Keratinocyte (primary cell): ENCODE data around the gene ACVR1. TPM values are rescaled to one million over a fixed set of nuclear protein-coding genes. Genes with fewer than 3 reads are reported as not detected.

Experiments used
- DNase-seq: peaks from one replicate; pipeline ENCODE4 v3.0.0-alpha.2; 2011; ENCODE audit warnings: low read depth, missing footprints, low spot score
- FAIRE-seq: peaks from 2 replicates; lab custom pipeline; 2011; peaks lifted over from hg19 to GRCh38; lab: Jason Lieb, UNC
- H2AFZ ChIP-seq: 2 replicates; pipeline ENCODE4 v1.6.0; 2012; ENCODE audit warnings: low read length, control low read depth, inconsistent platforms; ENCODE audit not compliant: control insufficient read depth
- H3K27ac ChIP-seq: 2 replicates; pipeline ENCODE4 v1.5.1; 2011; ENCODE audit warnings: low read length; ENCODE audit not compliant: control insufficient read depth, insufficient read depth
- H3K27me3 ChIP-seq: 3 replicates; pipeline ENCODE4 v1.6.0; 2011; ENCODE audit warnings: low read length; ENCODE audit not compliant: control insufficient read depth, insufficient read depth; ENCODE audit errors: extremely low read depth
- H3K36me3 ChIP-seq, 2 experiments: 2 replicates in 1 of 2; 3 replicates in 1 of 2; pipeline ENCODE4 v1.5.1; 2011; ENCODE audit warnings: low read length in 2 of 2, mild to moderate bottlenecking in 1 of 2; ENCODE audit not compliant: control insufficient read depth in 2 of 2, insufficient read depth in 2 of 2; ENCODE audit errors: extremely low read depth in 1 of 2
- H3K4me1 ChIP-seq: 3 replicates; pipeline ENCODE4 v1.5.1; 2011; ENCODE audit warnings: low read length; ENCODE audit not compliant: control insufficient read depth, insufficient read depth; ENCODE audit errors: extremely low read depth
- H3K4me2 ChIP-seq: 3 replicates; pipeline ENCODE4 v1.6.0; 2011; ENCODE audit warnings: low read depth, low read length; ENCODE audit not compliant: control insufficient read depth, insufficient read depth; ENCODE audit errors: extremely low read depth
- H3K4me3 ChIP-seq, 3 experiments: fragments of 200-600 bp in 1 of 3; sonication (generic) in 1 of 3; 2 replicates in 2 of 3; 3 replicates in 1 of 3; pipeline ENCODE4 v1.5.1; 2011 to 2016; ENCODE audit warnings: low read length in 3 of 3, mild to moderate bottlenecking in 3 of 3, control low read depth in 2 of 3, inconsistent platforms in 1 of 3, low read depth in 1 of 3, mixed read lengths in 1 of 3, mixed run types in 1 of 3, moderate library complexity in 1 of 3; ENCODE audit not compliant: control insufficient read depth in 2 of 3, insufficient read depth in 2 of 3; ENCODE audit errors: extremely low read depth in 1 of 3
- H3K79me2 ChIP-seq: 2 replicates; pipeline ENCODE4 v1.6.0; 2012; ENCODE audit warnings: low read length; ENCODE audit not compliant: control insufficient read depth, insufficient read depth
- H3K9ac ChIP-seq: 3 replicates; pipeline ENCODE4 v1.6.0; 2011; ENCODE audit warnings: low read length; ENCODE audit not compliant: control insufficient read depth, insufficient read depth; ENCODE audit errors: extremely low read depth
- H3K9me1 ChIP-seq: 3 replicates; pipeline ENCODE4 v1.6.0; 2011; ENCODE audit warnings: low read length; ENCODE audit not compliant: control insufficient read depth, insufficient read depth; ENCODE audit errors: extremely low read depth
- H3K9me3 ChIP-seq: 2 replicates; pipeline ENCODE4 v1.5.1; 2012; ENCODE audit warnings: low read depth, low read length; ENCODE audit not compliant: control insufficient read depth
- H4K20me1 ChIP-seq: 3 replicates; pipeline ENCODE4 v1.6.0; 2011; ENCODE audit warnings: low read length; ENCODE audit not compliant: control insufficient read depth, insufficient read depth; ENCODE audit errors: extremely low read depth
- EZH2 ChIP-seq: IDR thresholded peaks from one replicate; pipeline ENCODE4 v1.6.1; 2012; ENCODE audit warnings: inconsistent platforms, mild to moderate bottlenecking, low read length, moderate library complexity
- dilution Hi-C: fragments of 300-500 bp; cut with MboI; formaldehyde crosslinking; loops from one replicate; pipeline ENCODE4 v1.7.0; 2020; ENCODE audit warnings: low sequenced_read_pairs; ENCODE audit not compliant: extremely low pct_ligation_motif_present
- polyA plus RNA-seq, 5 experiments: library from polyadenylated mRNA; depleted of rRNA in 3 of 5; stranded (reverse) in 3 of 5; stranded (forward) in 1 of 5; unstranded in 1 of 5; fragments of >200 nt; gene quantifications; 1 replicate in 1 of 5; 2 replicates in 3 of 5; 3 replicates in 1 of 5; pipeline versions ENCODE4 v1.2.1 to v1.2.3, GENCODE V29; 2011 to 2012; ENCODE audit warnings: missing spikeins in 2 of 5, low read depth in 1 of 5, low replicate concordance in 1 of 5
- TF ChIP-seq, protein P1 (sequence below), 3 experiments: IDR thresholded peaks in 1 of 3; conservative IDR thresholded peaks in 1 of 3; optimal IDR thresholded peaks in 1 of 3; 2 replicates in 2 of 3; 3 replicates in 1 of 3; pipeline versions ENCODE3 to v1.5.1; 2011; ENCODE audit warnings: low read length in 3 of 3, mild to moderate bottlenecking in 3 of 3, moderate library complexity in 2 of 3, control low read depth in 1 of 3, inconsistent platforms in 1 of 3; ENCODE audit not compliant: insufficient read depth in 2 of 3; ENCODE audit errors: extremely low read depth in 1 of 3

ACVR1 gene
- polyA plus RNA-seq, 1 donor (not counting 4 experiments of a cell fraction or from before 2014, with no cell fraction given) = 30.8 TPM

DNA sequence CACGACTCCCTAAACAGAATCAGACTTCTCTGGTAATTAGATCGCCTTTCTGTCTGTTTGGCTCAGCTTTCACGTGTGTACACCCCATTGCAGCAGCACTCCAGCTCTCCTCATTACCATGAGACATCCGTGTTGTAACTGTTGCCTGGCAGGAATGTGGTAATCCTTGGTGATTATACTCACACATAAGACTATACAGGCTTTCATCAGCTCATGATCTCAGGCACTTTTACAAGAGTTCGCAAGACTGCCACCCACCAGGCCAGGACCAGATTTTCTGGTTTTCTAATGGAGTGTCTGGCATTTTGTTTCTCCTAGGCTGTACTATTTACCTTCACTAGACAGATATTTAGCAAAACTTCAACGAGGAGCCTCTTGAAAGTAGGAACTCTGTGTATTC lies 50.2 kb downstream of the ACVR1 start:
- dilution Hi-C loops = no loop called here

DNA sequence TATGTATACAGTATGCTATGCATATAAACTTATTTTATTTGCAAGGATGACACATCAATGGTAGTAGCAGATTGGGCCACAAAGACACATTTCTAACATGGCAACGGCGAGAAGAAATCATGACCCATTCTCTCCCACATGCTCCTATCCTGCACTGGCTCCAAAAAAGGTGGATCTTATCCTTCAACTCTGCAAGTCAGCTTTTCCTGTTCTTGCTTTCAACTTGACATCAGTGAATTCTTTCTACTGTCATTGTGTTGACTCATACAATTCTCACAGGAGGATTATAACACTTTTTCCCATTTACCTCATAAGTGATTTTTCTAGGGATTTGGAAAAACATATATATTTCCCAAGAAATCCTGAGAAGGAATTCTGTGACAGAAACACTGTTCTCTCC lies 53.1 kb downstream of the ACVR1 start:
- dilution Hi-C loops = no loop called here
- H3K79me2 ChIP-seq = peaks cover 7% of the 10 kb centered on the region

More for the DNA sequence above, 50.2 kb downstream of the ACVR1 start:
- Histone ChIP-seq H3K4me2 (peak overlapping the region; percentile 18), H3K9ac (peak overlapping the region; percentile 17), H3K79me2 (peaks cover 18% of the 10 kb centered on the region), H3K36me3 (no peaks in the 10 kb centered on the region), H3K4me3 (no peak overlapping the region), H3K9me3 (no peaks in the 10 kb centered on the region), H4K20me1 (no peaks in the 10 kb centered on the region), H2AFZ (peak overlapping the region; percentile 34), H3K4me1 (peaks cover 14% of the 10 kb centered on the region), H3K9me1 (no peaks in the 10 kb centered on the region), H3K27me3 (no peaks in the 10 kb centered on the region), H3K27ac (peak overlapping the region; percentile 70)
- FAIRE-seq (no peak), DNase-seq (no peak)
- TF ChIP-seq, protein P1, sequence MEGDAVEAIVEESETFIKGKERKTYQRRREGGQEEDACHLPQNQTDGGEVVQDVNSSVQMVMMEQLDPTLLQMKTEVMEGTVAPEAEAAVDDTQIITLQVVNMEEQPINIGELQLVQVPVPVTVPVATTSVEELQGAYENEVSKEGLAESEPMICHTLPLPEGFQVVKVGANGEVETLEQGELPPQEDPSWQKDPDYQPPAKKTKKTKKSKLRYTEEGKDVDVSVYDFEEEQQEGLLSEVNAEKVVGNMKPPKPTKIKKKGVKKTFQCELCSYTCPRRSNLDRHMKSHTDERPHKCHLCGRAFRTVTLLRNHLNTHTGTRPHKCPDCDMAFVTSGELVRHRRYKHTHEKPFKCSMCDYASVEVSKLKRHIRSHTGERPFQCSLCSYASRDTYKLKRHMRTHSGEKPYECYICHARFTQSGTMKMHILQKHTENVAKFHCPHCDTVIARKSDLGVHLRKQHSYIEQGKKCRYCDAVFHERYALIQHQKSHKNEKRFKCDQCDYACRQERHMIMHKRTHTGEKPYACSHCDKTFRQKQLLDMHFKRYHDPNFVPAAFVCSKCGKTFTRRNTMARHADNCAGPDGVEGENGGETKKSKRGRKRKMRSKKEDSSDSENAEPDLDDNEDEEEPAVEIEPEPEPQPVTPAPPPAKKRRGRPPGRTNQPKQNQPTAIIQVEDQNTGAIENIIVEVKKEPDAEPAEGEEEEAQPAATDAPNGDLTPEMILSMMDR (optimal IDR thresholded peaks at IDR 0.05 in 1 of 3, IDR thresholded peaks at IDR 0.05 in 1 of 3, conservative IDR thresholded peaks at IDR 0.05 in 1 of 3; ENCODE audit: extremely low read depth in 1 of 3, insufficient read depth in 2 of 3, low read length in 3 of 3) = no peak
- TF ChIP-seq EZH2 = no peak

More for the DNA sequence above, 53.1 kb downstream of the ACVR1 start:
- H3K4me2 ChIP-seq = no peak overlapping the region
- no peak overlapping the region for H2AFZ ChIP-seq
- no peak overlapping the region for H3K4me3 ChIP-seq
- TF ChIP-seq EZH2 = no peak
- TF ChIP-seq, protein P1 (optimal IDR thresholded peaks at IDR 0.05 in 1 of 3, IDR thresholded peaks at IDR 0.05 in 1 of 3, conservative IDR thresholded peaks at IDR 0.05 in 1 of 3; ENCODE audit: extremely low read depth in 1 of 3, insufficient read depth in 2 of 3, low read length in 3 of 3) = no peak
- H3K27me3 ChIP-seq = no peaks in the 10 kb centered on the region
- peaks cover 0 to 3% of the 10 kb centered on the region in 2 experiments for H3K36me3 ChIP-seq
- peaks cover 9% of the 10 kb centered on the region for H3K4me1 ChIP-seq
- no peak overlapping the region for H3K9ac ChIP-seq
- FAIRE-seq = no peak
- no peak for DNase-seq
- no peak overlapping the region for H3K27ac ChIP-seq
- H4K20me1 ChIP-seq = no peaks in the 10 kb centered on the region
- no peaks in the 10 kb centered on the region for H3K9me1 ChIP-seq
- H3K9me3 ChIP-seq = no peaks in the 10 kb centered on the region
